H1 (cell line): Measurements from ENCODE around the gene NSF. TPM values are rescaled to one million over a fixed set of nuclear protein-coding genes. Genes with fewer than 3 reads are reported as not detected.

Experiments used
- CTCF ChIA-PET: fragments of 300-600 bp; sonication (Branson Sonifier 250); formaldehyde crosslinking; loops from one replicate; lab custom pipeline; 2021; ENCODE audit not compliant: partially characterized antibody; lab: Charles Lee
- POLR2A ChIA-PET: fragments of 300-600 bp; sonication (Branson Sonifier 250); formaldehyde crosslinking; loops from one replicate; lab custom pipeline; 2021; ENCODE audit warnings: inconsistent platforms; ENCODE audit not compliant: partially characterized antibody; lab: Charles Lee
- DNase-seq, 2 experiments: peaks; one replicate each; pipeline versions ENCODE4 v3.0.0 to v3.0.0-alpha.2; 2010 to 2022; ENCODE audit warnings: low spot score in 2 of 2, low read depth in 1 of 2, mixed read lengths in 1 of 2
- FAIRE-seq: peaks from 2 replicates; lab custom pipeline; 2011; peaks lifted over from hg19 to GRCh38; lab: Jason Lieb, UNC
- H2AFZ ChIP-seq: 2 replicates; pipeline ENCODE4 v1.8.1; 2012; ENCODE audit warnings: low read length, inconsistent platforms
- H2AK5ac ChIP-seq: 2 replicates; pipeline ENCODE4 v1.6.1; 2013; ENCODE audit warnings: low read depth, low read length
- H2BK120ac ChIP-seq: replicated peaks from 2 replicates; pipeline ENCODE3; 2013; ENCODE audit warnings: low read depth, low read length, inconsistent platforms
- H2BK12ac ChIP-seq: 2 replicates; pipeline ENCODE4 v1.6.1; 2013; ENCODE audit warnings: low read depth, low read length
- H2BK15ac ChIP-seq: 2 replicates; pipeline ENCODE4 v1.6.1; 2013; ENCODE audit warnings: low read length
- H2BK20ac ChIP-seq: 2 replicates; pipeline ENCODE4 v1.6.1; 2013; ENCODE audit warnings: low read length
- H2BK5ac ChIP-seq: 2 replicates; pipeline ENCODE4 v1.6.1; 2013; ENCODE audit warnings: low read depth, low read length
- H3K14ac ChIP-seq: 2 replicates; pipeline ENCODE4 v1.6.1; 2013; ENCODE audit warnings: inconsistent platforms; ENCODE audit not compliant: insufficient read length
- H3K18ac ChIP-seq: 2 replicates; pipeline ENCODE4 v1.6.1; 2013; ENCODE audit warnings: low read length; ENCODE audit errors: extremely low read depth
- H3K23ac ChIP-seq: 2 replicates; pipeline ENCODE4 v1.6.1; 2013; ENCODE audit warnings: inconsistent platforms; ENCODE audit not compliant: insufficient read length
- H3K23me2 ChIP-seq: 2 replicates; pipeline ENCODE4 v1.6.1; 2013; ENCODE audit warnings: low read depth, low read length
- H3K27ac ChIP-seq: 2 replicates; pipeline ENCODE4 v1.6.1; 2011; ENCODE audit warnings: low read depth, low read length, inconsistent platforms
- H3K27me3 ChIP-seq, 4 experiments: replicated peaks in 1 of 4; 1 replicate in 1 of 4; 2 replicates in 3 of 4; pipeline versions ENCODE4 v1.6.1 to v1.8.1; 2011 to 2013; ENCODE audit warnings: low read length in 3 of 4, mild to moderate bottlenecking in 3 of 4, inconsistent platforms in 2 of 4, mixed read lengths in 2 of 4, moderate library complexity in 1 of 4; ENCODE audit not compliant: control insufficient read depth in 3 of 4, insufficient read depth in 3 of 4; ENCODE audit errors: extremely low read depth in 1 of 4
- H3K36me3 ChIP-seq, 4 experiments: 2 replicates each; pipeline versions ENCODE4 v1.6.1 to v1.8.1; 2011 to 2013; ENCODE audit warnings: mild to moderate bottlenecking in 4 of 4, low read length in 3 of 4, moderate library complexity in 2 of 4, control low read depth in 1 of 4, inconsistent platforms in 1 of 4; ENCODE audit not compliant: insufficient read depth in 4 of 4, control insufficient read depth in 2 of 4
- H3K4ac ChIP-seq: replicated peaks from 2 replicates; pipeline ENCODE3; 2013; ENCODE audit warnings: low read length, low read depth, mixed read lengths, inconsistent platforms; ENCODE audit not compliant: insufficient read length
- H3K4me1 ChIP-seq, 4 experiments: replicated peaks in 1 of 4; 1 replicate in 1 of 4; 2 replicates in 3 of 4; pipeline versions ENCODE4 v1.6.1 to v1.8.1; 2011 to 2013; ENCODE audit warnings: low read length in 3 of 4, inconsistent platforms in 2 of 4, mixed read lengths in 1 of 4; ENCODE audit not compliant: insufficient read depth in 4 of 4, control insufficient read depth in 3 of 4
- H3K4me2 ChIP-seq, 2 experiments: 2 replicates each; pipeline versions ENCODE4 v1.6.1 to v1.8.1; 2011 to 2013; ENCODE audit warnings: low read depth in 2 of 2, low read length in 2 of 2, control low read depth in 1 of 2, inconsistent platforms in 1 of 2, mild to moderate bottlenecking in 1 of 2; ENCODE audit not compliant: insufficient read depth in 1 of 2
- H3K4me3 ChIP-seq, 4 experiments: fragments of 200-600, 300-600 bp in 1 of 4; sonication (generic), shearing (Covaris generic), sonication (Bioruptor Twin) in 1 of 4; 2 replicates each; pipeline versions ENCODE4 v1.5.1 to v1.8.1; 2011 to 2016; ENCODE audit warnings: low read length in 4 of 4, low read depth in 3 of 4, control low read depth in 2 of 4, inconsistent platforms in 2 of 4, mild to moderate bottlenecking in 2 of 4, mixed read lengths in 1 of 4, moderate library complexity in 1 of 4; ENCODE audit not compliant: insufficient read depth in 2 of 4; ENCODE audit errors: extremely low read depth in 1 of 4
- H3K56ac ChIP-seq: replicated peaks from 2 replicates; pipeline ENCODE3; 2013; ENCODE audit warnings: low read depth, mild to moderate bottlenecking, mixed read lengths, low read length, inconsistent platforms; ENCODE audit not compliant: insufficient read length
- H3K79me1 ChIP-seq: 2 replicates; pipeline ENCODE4 v1.6.1; 2013; ENCODE audit warnings: low read depth, low read length, control low read depth
- H3K79me2 ChIP-seq, 2 experiments: 2 replicates each; pipeline versions ENCODE4 v1.6.1 to v1.8.1; 2012 to 2013; ENCODE audit warnings: low read length in 2 of 2, mild to moderate bottlenecking in 2 of 2, inconsistent platforms in 1 of 2; ENCODE audit not compliant: insufficient read depth in 2 of 2, control insufficient read depth in 1 of 2
- H3K9ac ChIP-seq, 4 experiments: replicated peaks in 1 of 4; 1 replicate in 1 of 4; 2 replicates in 3 of 4; pipeline versions ENCODE4 v1.6.1 to v1.8.1; 2011 to 2013; ENCODE audit warnings: low read depth in 3 of 4, low read length in 3 of 4, control low read depth in 2 of 4, mild to moderate bottlenecking in 2 of 4, moderate library complexity in 2 of 4, inconsistent platforms in 1 of 4; ENCODE audit errors: extremely low read depth in 1 of 4
- H3K9me3 ChIP-seq, 2 experiments: 2 replicates each; pipeline versions ENCODE4 v1.6.1 to v1.8.1; 2012 to 2013; ENCODE audit warnings: mild to moderate bottlenecking in 2 of 2, moderate library complexity in 2 of 2, control low read depth in 1 of 2, inconsistent platforms in 1 of 2, low read depth in 1 of 2, low read length in 1 of 2, mixed read lengths in 1 of 2; ENCODE audit not compliant: insufficient read depth in 2 of 2
- H4K20me1 ChIP-seq, 2 experiments: replicated peaks in 1 of 2; 2 replicates each; pipeline versions ENCODE3 to v1.8.1; 2011 to 2013; ENCODE audit warnings: inconsistent platforms in 2 of 2, low read length in 2 of 2, mild to moderate bottlenecking in 1 of 2; ENCODE audit not compliant: insufficient read depth in 2 of 2, control insufficient read depth in 1 of 2
- H4K5ac ChIP-seq: 2 replicates; pipeline ENCODE4 v1.6.1; 2013; ENCODE audit warnings: low read length, low read depth, mixed read lengths, inconsistent platforms; ENCODE audit not compliant: insufficient read length
- H4K8ac ChIP-seq: 2 replicates; pipeline ENCODE4 v1.8.0; 2013; ENCODE audit warnings: mild to moderate bottlenecking, moderate library complexity, low read length, inconsistent platforms; ENCODE audit not compliant: insufficient read depth; ENCODE audit errors: extremely low read depth
- H4K91ac ChIP-seq: replicated peaks from 2 replicates; pipeline ENCODE3; 2013; ENCODE audit warnings: low read length, mixed read lengths, inconsistent platforms; ENCODE audit not compliant: insufficient read length
- EP300 ChIP-seq, 2 experiments: IDR thresholded peaks; 1 replicate in 1 of 2; 2 replicates in 1 of 2; pipeline ENCODE4 v1.6.1; 2011 to 2012; ENCODE audit warnings: low read depth in 2 of 2, low read length in 2 of 2, mild to moderate bottlenecking in 2 of 2, borderline replicate concordance in 1 of 2, inconsistent platforms in 1 of 2, moderate library complexity in 1 of 2
- FOSL1 ChIP-seq: IDR thresholded peaks from 2 replicates; pipeline ENCODE4 v1.6.1; 2011; ENCODE audit warnings: mild to moderate bottlenecking, low read depth, low read length, moderate library complexity; ENCODE audit not compliant: insufficient read depth
- JUND ChIP-seq: IDR thresholded peaks from 2 replicates; pipeline ENCODE4 v1.6.1; 2011; ENCODE audit warnings: mild to moderate bottlenecking, improper control_type of control experiment, low read length
- KDM1A ChIP-seq: fragments of 200-600, 300-600 bp; sonication (generic); IDR thresholded peaks from 2 replicates; pipeline ENCODE4 v1.7.1; 2016; ENCODE audit warnings: mild to moderate bottlenecking, low read length, borderline replicate concordance
- KDM5A ChIP-seq: fragments of 200-600 bp; IDR thresholded peaks from 2 replicates; pipeline ENCODE4 v1.7.1; 2012; ENCODE audit warnings: mild to moderate bottlenecking, low read length, inconsistent platforms, mixed read lengths
- NRF1 ChIP-seq: IDR thresholded peaks from 2 replicates; pipeline ENCODE4 v1.6.1; 2011; ENCODE audit warnings: mild to moderate bottlenecking, low read depth, low read length, improper control_type of control experiment
- PHF8 ChIP-seq: fragments of 200-600 bp; sonication (generic); conservative IDR thresholded peaks from 2 replicates; pipeline ENCODE4 v1.7.1; 2012; ENCODE audit warnings: low read depth, mild to moderate bottlenecking, inconsistent platforms, low read length, moderate library complexity
- RAD21 ChIP-seq, 2 experiments: IDR thresholded peaks in 1 of 2; conservative IDR thresholded peaks in 1 of 2; 2 replicates each; pipeline ENCODE4 v1.6.1; 2011; ENCODE audit warnings: low read depth in 2 of 2, low read length in 2 of 2, improper control_type of control experiment in 1 of 2, inconsistent platforms in 1 of 2, mild to moderate bottlenecking in 1 of 2, moderate library complexity in 1 of 2
- SIRT6 ChIP-seq: IDR thresholded peaks from one replicate; pipeline ENCODE4 v1.7.1; 2012; ENCODE audit warnings: low read length, inconsistent platforms
- SIX5 ChIP-seq: IDR thresholded peaks from 2 replicates; pipeline ENCODE4 v1.6.1; 2011; ENCODE audit warnings: mild to moderate bottlenecking, low read depth, low read length
- SP2 ChIP-seq: IDR thresholded peaks from 2 replicates; pipeline ENCODE4 v1.6.1; 2012; ENCODE audit warnings: mild to moderate bottlenecking, low read length, inconsistent platforms
- SP4 ChIP-seq: IDR thresholded peaks from 2 replicates; pipeline ENCODE4 v1.6.1; 2012; ENCODE audit warnings: low read length, inconsistent platforms
- TAF7 ChIP-seq: optimal IDR thresholded peaks from 2 replicates; pipeline ENCODE3; 2011; ENCODE audit warnings: low read depth, mild to moderate bottlenecking, inconsistent platforms, low read length, moderate library complexity, borderline replicate concordance
- YY1 ChIP-seq: IDR thresholded peaks from 2 replicates; pipeline ENCODE4 v1.6.1; 2011; ENCODE audit warnings: low read depth, mild to moderate bottlenecking, low read length
- ZNF274 ChIP-seq: IDR thresholded peaks from 2 replicates; pipeline ENCODE4 v1.7.0; 2012; ENCODE audit warnings: low read length, borderline replicate concordance; ENCODE audit errors: extremely low read depth
- WGBS, 2 experiments: shearing (Covaris generic) in 1 of 2; methylation state at CpG; one replicate each; pipeline versions ENCODE4 v1.1.6 to v1.1.7; 2013 to 2015; ENCODE audit warnings: low lambda C conversion rate in 2 of 2, mixed read lengths in 2 of 2, inconsistent platforms in 1 of 2, low coverage in 1 of 2, missing lambda C conversion rate in 1 of 2; ENCODE audit not compliant: insufficient replicate concordance in 2 of 2, insufficient coverage in 1 of 2, insufficient read length in 1 of 2; ENCODE audit errors: extremely low coverage in 1 of 2, missing lambda C conversion rate in 1 of 2; 5-methylcytosine and 5-hydroxymethylcytosine counted together
- polyA plus RNA-seq, 7 experiments: library from polyadenylated mRNA; depleted of rRNA in 3 of 7; stranded (reverse) in 5 of 7; unstranded in 2 of 7; fragments of >200 nt in 5 of 7; fragments of 200-250 nt in 2 of 7; gene quantifications; 1 replicate in 5 of 7; 2 replicates in 1 of 7; 4 replicates in 1 of 7; pipeline versions ENCODE4 v1.2.1 to v1.2.3, GENCODE V29; 2011 to 2013; ENCODE audit warnings: missing spikeins in 2 of 7, mixed read lengths in 2 of 7
- total RNA-seq: library from RNA; stranded (reverse); fragmentation: NEBNext Ultra II Directional; extraction: Animal tissue kit (Norgen Biotek cat#: 25700); gene quantifications from 2 replicates; pipeline ENCODE4 v1.2.1, GENCODE V29; 2021

NSF gene
- total and polyA plus RNA-seq, 2 of the 8 experiments (the other 6 are each of a cell fraction or from before 2014, with no cell fraction given): 13.0 to 27.7 TPM

DNA sequence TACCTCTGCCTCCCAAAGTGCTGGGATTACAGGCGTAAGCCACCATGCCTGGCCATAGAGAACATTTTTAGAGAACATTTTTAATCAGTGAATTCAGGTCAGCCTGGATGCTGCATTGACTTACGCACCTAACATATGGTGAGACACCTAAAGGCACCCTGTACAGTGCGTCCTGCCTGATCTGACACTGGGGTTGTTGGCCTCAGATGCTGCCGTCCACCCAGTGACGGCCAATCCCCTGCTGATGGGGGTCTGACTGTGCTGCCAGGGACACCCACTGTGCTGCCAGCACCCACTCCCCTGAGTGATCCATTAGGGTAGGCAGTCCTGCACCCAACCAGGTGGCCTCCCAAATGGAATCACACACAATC is 189.5 kb downstream of the NSF start:
- Histone ChIP-seq H3K36me3 (no peaks in the 10 kb centered on the region), H3K4me1 (no peaks in the 10 kb centered on the region; a peak in 2 of 7 replicates), H2BK15ac (no peak overlapping the region), H3K56ac (no peak overlapping the region), H3K9me3 (no peaks in the 10 kb centered on the region; a peak in 1 of 4 replicates), H3K18ac (no peak overlapping the region), H3K79me1 (no peaks in the 10 kb centered on the region), H3K4ac (no peak overlapping the region), H2BK120ac (no peak overlapping the region), H3K23me2 (no peaks in the 10 kb centered on the region), H3K9ac (no peak overlapping the region), H3K4me3 (no peak overlapping the region), H4K91ac (no peak overlapping the region), H3K27me3 (peaks cover 11 to 50% (median 40%) of the 10 kb centered on the region in 4 experiments), H3K23ac (no peak overlapping the region), H2BK20ac (no peak overlapping the region), H4K8ac (no peak overlapping the region), H3K4me2 (no peak overlapping the region), H2AFZ (no peak overlapping the region), H3K14ac (no peak overlapping the region), H4K5ac (no peak overlapping the region), H4K20me1 (peaks cover 0 to 6% of the 10 kb centered on the region in 2 experiments), H2BK5ac (no peak overlapping the region), H3K27ac (no peak overlapping the region), H2AK5ac (no peak overlapping the region), H3K79me2 (no peaks in the 10 kb centered on the region), H2BK12ac (no peak overlapping the region)
- CTCF ChIA-PET: interaction anchor here (10.7 kb wide), 1 partner anchor 54 kb away, joined by 81 read pairs; no protein-coding TSS in a partner anchor
- POLR2A ChIA-PET: no interaction called here
- DNase-seq (no peak), FAIRE-seq (no peak)
- 83% methylated on average over 5 of the region's 5 CpGs; no CpG with 5 or more reads in 1 of the 2 experiments for WGBS, 2 experiments
- TF ChIP-seq PHF8: no peak
- TF ChIP-seq SP4: no peak
- no peak for TF ChIP-seq NRF1
- no peak for TF ChIP-seq SP2
- TF ChIP-seq KDM1A: no peak
- no peak for TF ChIP-seq EP300 (IDR thresholded peaks at IDR 0.05; ENCODE audit: borderline replicate concordance in 1 of 2, low read depth in 2 of 2, low read length in 2 of 2)
- no peak for TF ChIP-seq SIX5
- TF ChIP-seq YY1: no peak
- TF ChIP-seq TAF7: no peak
- no peak for TF ChIP-seq JUND
- no peak for TF ChIP-seq FOSL1
- TF ChIP-seq KDM5A: no peak
- TF ChIP-seq SIRT6: no peak
- no peak for TF ChIP-seq RAD21 (IDR thresholded peaks at IDR 0.05 in 1 of 2, conservative IDR thresholded peaks at IDR 0.05 in 1 of 2; ENCODE audit: low read depth in 2 of 2, low read length in 2 of 2)
- TF ChIP-seq ZNF274: no peak
